Fibroblast of skin of left quadriceps (primary cell): ENCODE data around the gene FAXDC2.
"Not testable (repeated sequence)": the region's sequence is repeated elsewhere in the genome, so short reads cannot be mapped to it uniquely, and the experiment has no call there.

ENCODE experiments used
- DNase-seq, 2 experiments: peaks; one replicate each; pipeline ENCODE4 v3.0.0-alpha.2; 2013; ENCODE audit warnings: low read depth in 2 of 2

Gene FAXDC2

DNA sequence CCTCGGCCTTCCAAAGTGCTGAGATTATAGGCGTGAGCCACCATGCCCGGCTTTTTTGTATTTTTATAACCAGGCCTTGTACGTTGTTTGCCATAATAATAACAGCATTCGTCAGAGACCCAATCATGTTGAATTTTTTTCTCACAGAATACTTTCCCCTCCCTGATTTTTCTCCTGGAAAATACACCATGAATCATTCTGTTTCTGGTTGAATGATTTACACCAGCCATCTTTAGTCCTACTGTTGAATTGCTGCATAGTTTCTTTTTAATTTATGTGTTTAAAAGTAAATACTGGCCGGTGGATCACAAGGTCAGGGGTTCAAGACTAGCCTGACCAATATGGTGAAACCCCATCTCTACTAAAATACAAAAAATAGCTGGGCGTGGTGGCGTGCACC is 11.5 kb upstream of the FAXDC2 start:
- no peak for DNase-seq

DNA sequence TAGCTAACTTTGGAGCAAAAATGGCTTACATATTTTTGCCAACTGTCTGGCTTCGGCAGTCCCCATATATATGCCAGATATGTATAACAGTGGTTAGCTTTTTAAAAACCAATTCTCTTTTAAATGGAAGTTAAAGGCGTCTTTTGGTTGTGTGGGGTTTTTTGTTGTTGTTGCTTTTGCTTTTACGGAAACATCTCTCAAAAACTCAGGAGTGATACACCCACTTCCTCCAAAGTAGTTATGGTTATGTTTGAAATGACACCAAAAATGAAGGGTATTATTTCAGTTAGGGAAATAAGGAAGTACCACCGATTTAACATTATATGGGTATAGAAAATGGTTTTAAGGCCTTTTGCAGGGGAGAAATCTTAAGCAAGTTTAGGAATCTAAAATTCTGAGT is 10.4 kb upstream of the FAXDC2 start:
- DNase-seq, result no peak

DNA sequence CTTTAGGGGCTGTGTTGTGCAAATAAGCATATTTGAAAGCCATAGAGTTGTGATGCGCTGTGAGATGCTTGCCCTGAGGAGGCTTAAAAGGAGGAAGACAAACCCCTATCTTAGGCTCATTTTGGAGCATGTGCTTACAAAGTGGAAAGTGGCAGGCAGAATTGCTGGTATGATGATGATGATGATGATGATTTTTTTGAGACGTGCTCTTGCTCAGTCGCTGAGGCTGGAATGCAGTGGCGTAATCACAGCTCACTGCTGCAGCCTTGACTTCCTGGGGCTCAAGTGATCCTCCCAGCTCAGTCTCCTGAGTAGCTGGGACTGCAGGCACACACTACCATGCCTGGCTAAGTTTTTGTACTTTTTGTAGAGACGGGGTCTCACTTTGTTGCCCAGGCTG is 9.7 kb upstream of the FAXDC2 start:
- peak in 1 of 2 experiments; percentile 25 for DNase-seq

- no peak for DNase-seq
Observed at GRCh38 chr5:154858972-154859871, 8.8 kb upstream of the FAXDC2 start.

GRCh38 chr5:154858297-154858971 is 8.0 kb upstream of the FAXDC2 start, which contains the start of gene CNOT8:
TSS of gene CNOT8 (plus strand) at chr5:154858627. CDS start at chr5:154863279, 4,652 bp downstream.
- peak; percentile 95 to 96 for DNase-seq

DNA sequence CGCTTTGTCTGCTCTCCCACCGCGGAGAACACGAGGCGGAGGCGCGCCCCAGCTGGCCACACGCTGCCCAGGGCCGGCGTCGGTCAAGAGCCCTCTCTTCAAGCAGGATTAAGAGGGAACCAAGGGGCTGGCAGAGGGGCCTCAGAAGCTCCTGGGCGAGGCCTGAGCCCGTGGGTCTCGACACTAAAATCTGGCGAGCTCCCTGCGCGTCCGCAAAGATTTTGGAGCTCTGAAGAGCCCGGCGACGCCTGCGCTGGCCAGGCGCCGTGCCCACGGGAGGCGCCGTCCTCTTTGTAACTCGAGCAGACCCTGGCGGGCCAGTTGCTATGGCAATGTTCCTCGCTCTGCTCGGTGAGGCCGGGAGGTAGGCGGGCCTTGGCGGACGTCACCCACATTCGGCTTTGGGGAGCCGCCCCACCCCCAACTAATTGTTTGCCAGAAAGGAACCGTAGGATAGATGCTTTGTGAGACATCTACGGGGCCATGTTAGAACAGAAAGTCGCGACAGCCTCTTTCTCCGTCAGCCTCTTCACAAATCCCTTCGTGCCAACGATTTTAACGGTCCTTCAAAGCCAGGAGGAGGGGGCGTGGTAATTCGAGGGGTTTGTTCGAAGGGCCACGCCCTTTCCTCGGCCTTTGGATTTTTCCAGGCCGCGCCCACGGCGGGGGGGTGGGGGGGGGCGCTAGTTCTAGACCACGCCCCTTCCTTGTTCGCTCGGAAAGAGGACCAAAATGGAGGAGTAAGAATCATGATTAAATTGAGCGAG is 7.3 kb upstream of the FAXDC2 start:
- DNase-seq, result peak; percentile 95

GRCh38 chr5:154851351-154851750 is 948 bp upstream of the FAXDC2 start:
- DNase-seq, result no peak

- no peak for DNase-seq
Observed at GRCh38 chr5:154849791-154850201, 607 bp downstream of the FAXDC2 start.

GRCh38 chr5:154849264-154849785 is 1.1 kb downstream of the FAXDC2 start:
- DNase-seq, result no peak

- no peak for DNase-seq
Observed at GRCh38 chr5:154844809-154845208, 5.6 kb downstream of the FAXDC2 start.

- no peak for DNase-seq
Observed at GRCh38 chr5:154842689-154843530, 7.5 kb downstream of the FAXDC2 start.

- DNase-seq, result no peak
Observed at GRCh38 chr5:154841273-154841661, 9.1 kb downstream of the FAXDC2 start.

GRCh38 chr5:154840435-154841272 is 9.7 kb downstream of the FAXDC2 start:
- no peak for DNase-seq

DNA sequence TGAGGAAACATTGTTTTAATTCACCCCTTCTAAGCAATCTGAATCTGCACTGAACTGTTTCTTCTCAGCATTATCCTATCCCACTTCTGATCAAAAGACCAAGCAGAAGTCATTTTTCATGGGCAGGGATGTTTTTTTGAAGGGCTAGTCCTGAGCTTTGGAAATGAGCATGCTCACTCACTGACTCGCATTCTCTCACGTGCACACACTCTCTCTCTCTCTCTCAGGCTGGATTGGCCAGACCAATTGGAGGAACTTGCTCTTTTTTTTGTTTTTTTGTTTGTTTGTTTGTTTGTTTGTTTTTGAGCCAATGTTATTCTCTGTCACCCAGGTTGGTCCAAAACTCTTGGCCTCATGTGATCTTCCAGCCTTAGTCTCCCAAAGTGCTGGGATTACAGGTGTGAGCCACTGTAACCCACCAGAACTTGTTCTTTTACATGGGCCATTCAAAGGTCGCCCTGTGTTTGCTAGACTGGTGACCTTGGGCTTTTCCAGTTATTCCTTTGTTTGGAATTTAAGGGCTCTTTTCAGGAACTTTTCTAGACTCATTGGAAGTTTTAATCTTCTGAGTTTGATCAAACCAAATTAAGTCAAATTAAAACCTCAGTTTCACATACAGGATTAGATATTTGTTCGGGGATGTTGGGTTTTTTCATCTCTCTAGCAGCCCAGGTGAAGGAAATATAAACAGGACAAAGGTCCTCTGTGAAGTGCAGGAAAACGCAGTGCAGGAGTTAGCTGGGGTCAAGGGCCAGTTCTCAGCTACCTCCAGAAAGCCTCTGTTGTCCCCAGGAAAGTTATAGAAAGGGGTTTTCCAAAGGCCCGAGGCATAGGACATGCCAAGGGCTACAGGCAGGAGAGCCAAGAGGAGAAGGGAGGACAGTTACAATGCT is 13.1 kb downstream of the FAXDC2 start:
- DNase-seq, result no peak

- DNase-seq, result no peak
Observed at GRCh38 chr5:154836225-154836624, 14.2 kb downstream of the FAXDC2 start.

GRCh38 chr5:154835701-154836052 is 14.7 kb downstream of the FAXDC2 start:
- not testable (repeated sequence) for DNase-seq

GRCh38 chr5:154834053-154834452 is 16.4 kb downstream of the FAXDC2 start:
- DNase-seq, result no peak

DNA sequence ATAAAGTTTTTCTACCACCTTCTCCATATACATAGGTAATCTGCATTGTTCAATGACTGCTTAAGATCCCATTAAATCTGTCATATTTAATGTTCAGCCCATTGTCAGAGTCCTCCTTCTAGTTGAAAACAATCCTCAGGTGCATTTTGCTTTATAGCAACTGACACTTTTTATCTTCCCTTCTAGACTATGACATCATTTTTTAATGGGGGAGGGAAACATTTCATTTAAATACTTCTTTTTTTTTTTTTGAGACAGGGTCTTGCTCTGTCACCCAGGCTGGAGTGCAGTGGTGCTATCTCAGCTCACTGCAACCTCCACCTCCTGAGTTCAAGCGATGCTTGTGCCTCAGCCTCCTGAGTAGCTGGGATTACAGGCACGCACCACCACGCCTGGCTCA is 17.6 kb downstream of the FAXDC2 start:
- DNase-seq, result not testable (repeated sequence)

- no peak for DNase-seq
Observed at GRCh38 chr5:154831451-154831850, 19.0 kb downstream of the FAXDC2 start.
